CD4-positive, alpha-beta T cell treated with Interleukin-4 for 1 hour (primary cell): ENCODE measurements around the gene SMCO3.

Experiments used
- DNase-seq, 2 donors: peaks; one replicate each; pipeline ENCODE4 v3.0.0-alpha.2; 2020 to 2022

Gene SMCO3

GRCh38 chr12:14826491-14826890, 12.5 kb upstream of the SMCO3 start:
- no peak for DNase-seq

GRCh38 chr12:14825256-14825655, 11.3 kb upstream of the SMCO3 start:
- no peak for DNase-seq

GRCh38 chr12:14824012-14824634, 10.1 kb upstream of the SMCO3 start:
- DNase-seq, result no peak

GRCh38 chr12:14811486-14811885, 2.5 kb downstream of the SMCO3 start:
- no peak for DNase-seq

- DNase-seq, result no peak
Observed at GRCh38 chr12:14810953-14811483, 3.0 kb downstream of the SMCO3 start.

GRCh38 chr12:14810167-14810952, 3.6 kb downstream of the SMCO3 start:
- no peak for DNase-seq

- DNase-seq, result no peak
Observed at GRCh38 chr12:14803830-14804160, 10.2 kb downstream of the SMCO3 start.

GRCh38 chr12:14803011-14803829, 10.8 kb downstream of the SMCO3 start, which contains the start of the genes C12orf60 and WBP11:
C12orf60 (plus strand) TSS chr12:14803670; CDS start chr12:14822936, 19,266 bp downstream.
WBP11 (minus strand) TSS chr12:14803478; CDS start chr12:14801383, 2,095 bp downstream.
- peak; percentile 95 to 97 for DNase-seq

GRCh38 chr12:14802721-14803010, 11.3 kb downstream of the SMCO3 start:
- DNase-seq, result no peak

- peak in 1 of 2 donors; percentile 11 for DNase-seq
Observed at GRCh38 chr12:14802247-14802646, 11.7 kb downstream of the SMCO3 start.

- DNase-seq, result no peak
Observed at GRCh38 chr12:14795028-14795448, 18.9 kb downstream of the SMCO3 start.

- no peak for DNase-seq
Observed at GRCh38 chr12:14785568-14785967, 28.4 kb downstream of the SMCO3 start.

GRCh38 chr12:14784471-14784870, 29.5 kb downstream of the SMCO3 start:
- no peak for DNase-seq

GRCh38 chr12:14782756-14783155, 31.2 kb downstream of the SMCO3 start:
- no peak for DNase-seq

- no peak for DNase-seq
Observed at GRCh38 chr12:14781563-14781962, 32.4 kb downstream of the SMCO3 start.

GRCh38 chr12:14780859-14781258, 33.1 kb downstream of the SMCO3 start:
- no peak for DNase-seq

GRCh38 chr12:14779834-14780233, 34.1 kb downstream of the SMCO3 start:
- no peak for DNase-seq

- no peak for DNase-seq
Observed at GRCh38 chr12:14777271-14777670, 36.7 kb downstream of the SMCO3 start.

- DNase-seq, result peak in 1 of 2 donors; percentile 42
Observed at GRCh38 chr12:14776236-14776961, 37.6 kb downstream of the SMCO3 start.

- no peak for DNase-seq
Observed at GRCh38 chr12:14775636-14775980, 38.4 kb downstream of the SMCO3 start.

- DNase-seq, result peak; percentile 16 to 39
Observed at GRCh38 chr12:14774906-14775635, 38.9 kb downstream of the SMCO3 start.
